Suppressor macrophage treated with lipopolysaccharide for 4 hours (primary cell): ENCODE results near the gene JAZF1.

Source experiments
- DNase-seq: peaks from one replicate; pipeline ENCODE4 v3.0.0-alpha.2; 2020

The JAZF1 gene

GRCh38 chr7:28191184-28191583 lies 10.6 kb upstream of the JAZF1 start:
- no peak for DNase-seq

DNA sequence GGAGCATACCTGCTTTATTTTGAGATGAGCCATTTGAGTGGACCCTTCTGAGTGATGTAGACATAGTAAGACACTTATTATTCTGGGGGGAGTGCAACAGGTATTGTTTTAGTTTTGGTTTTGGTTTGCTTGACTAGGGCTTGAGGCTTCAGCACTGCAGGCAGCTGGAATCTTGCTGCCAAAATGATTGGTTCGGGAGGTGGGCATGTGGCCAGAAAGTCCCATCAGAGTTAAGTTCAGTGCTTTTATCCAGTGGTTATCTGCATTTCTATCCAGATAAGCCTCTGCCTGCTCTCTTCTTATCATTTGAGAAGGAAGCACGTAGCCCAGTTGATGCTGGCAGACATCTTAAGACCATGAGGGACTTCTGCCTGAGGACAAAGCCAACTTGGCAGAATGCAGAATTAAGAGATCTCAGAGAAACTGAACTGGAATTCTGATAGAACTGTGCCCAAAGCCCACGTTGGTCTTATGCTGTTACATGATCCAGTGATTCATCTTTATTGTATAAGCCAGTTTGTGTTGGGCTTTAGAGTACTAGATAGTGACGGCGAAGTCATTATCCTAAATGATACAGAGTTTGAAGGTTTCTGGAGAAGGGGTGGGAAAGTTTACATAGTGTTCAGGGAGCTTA lies 9.6 kb upstream of the JAZF1 start:
- DNase-seq: no peak

DNA sequence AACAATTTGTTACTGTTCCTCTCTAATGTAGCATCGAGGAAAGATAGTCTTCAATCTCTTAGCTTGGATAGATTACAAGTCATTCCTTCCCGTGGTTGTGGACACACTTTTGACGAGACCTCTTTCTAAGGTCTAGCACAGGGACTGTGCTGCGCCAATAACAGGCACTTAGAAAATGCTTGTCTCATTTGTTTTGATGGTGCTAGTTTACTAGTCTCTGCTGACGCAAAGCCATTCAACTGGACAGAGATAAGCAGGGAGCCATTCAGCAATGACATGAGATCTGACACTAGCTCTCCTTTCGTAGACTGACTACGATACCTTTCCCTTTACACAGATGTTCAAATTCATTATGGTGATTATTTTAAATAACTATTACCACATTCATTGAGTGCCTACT lies 6.4 kb upstream of the JAZF1 start:
- no peak for DNase-seq

GRCh38 chr7:28183627-28184026 lies 3.0 kb upstream of the JAZF1 start:
- no peak for DNase-seq

DNA sequence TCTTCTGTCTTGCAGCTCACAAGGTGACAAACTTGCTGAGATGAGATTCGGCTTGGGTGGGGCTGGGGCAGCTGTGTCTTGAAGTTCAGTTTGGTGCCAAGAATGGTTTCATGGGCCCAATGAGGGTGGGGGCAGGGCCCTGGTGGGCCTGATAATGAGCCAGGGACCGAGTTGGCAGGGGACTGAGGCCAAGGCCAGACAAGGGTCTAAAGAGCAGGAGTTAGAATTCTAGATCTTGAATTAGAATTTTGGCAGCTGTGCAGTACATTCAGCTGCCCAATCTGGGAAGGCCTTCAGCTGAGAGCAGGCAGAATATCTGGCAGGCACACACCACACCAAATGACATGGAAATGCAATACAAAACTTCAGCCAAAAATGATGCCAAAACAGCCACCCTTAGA lies 1.5 kb upstream of the JAZF1 start:
- no peak for DNase-seq

- DNase-seq: no peak
Observed at GRCh38 chr7:28181416-28181815, 821 bp upstream of the JAZF1 start.

- no peak for DNase-seq
Observed at GRCh38 chr7:28180031-28180363, 598 bp downstream of the JAZF1 start.

- DNase-seq: peak; percentile 79
Observed at GRCh38 chr7:28179120-28180030, 1.2 kb downstream of the JAZF1 start.

DNA sequence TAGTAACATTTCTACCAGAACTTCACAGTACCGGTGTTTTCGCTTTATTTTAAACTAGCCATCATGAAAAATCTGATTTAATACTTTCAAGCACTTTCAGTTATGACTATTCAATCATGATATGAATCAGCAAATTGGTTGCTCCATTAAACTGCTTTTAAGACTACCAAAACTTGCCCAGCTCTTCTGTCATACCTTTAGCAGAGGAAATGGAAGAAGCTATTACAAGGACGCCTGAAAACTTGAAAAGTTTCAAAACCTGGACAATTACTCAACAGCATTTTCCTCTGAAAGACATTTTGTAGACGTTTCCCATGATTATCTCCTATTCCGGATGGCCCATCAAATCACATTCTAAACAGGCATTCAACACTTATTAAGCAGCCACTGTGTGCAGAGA lies 2.0 kb downstream of the JAZF1 start:
- DNase-seq: peak; percentile 49

- no peak for DNase-seq
Observed at GRCh38 chr7:28177836-28178235, 2.8 kb downstream of the JAZF1 start.

DNA sequence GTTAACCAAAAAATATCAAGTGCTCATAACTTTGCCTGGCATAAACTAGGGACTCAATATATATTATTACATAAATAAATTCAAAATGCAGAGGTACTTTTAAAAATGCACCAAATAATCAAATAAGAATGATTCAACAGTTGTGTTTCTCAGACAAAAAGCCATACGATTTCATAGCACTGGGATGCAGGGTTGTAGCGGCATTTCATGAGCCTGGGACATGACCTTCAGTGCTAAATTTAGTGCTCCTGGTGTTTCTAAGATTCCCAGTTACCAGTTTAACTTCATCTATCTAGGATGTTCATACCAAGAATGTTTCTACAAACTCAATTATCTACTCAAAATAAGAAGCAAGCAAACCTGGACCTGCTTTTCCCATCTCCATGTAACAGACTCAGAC lies 4.0 kb downstream of the JAZF1 start:
- DNase-seq: no peak

DNA sequence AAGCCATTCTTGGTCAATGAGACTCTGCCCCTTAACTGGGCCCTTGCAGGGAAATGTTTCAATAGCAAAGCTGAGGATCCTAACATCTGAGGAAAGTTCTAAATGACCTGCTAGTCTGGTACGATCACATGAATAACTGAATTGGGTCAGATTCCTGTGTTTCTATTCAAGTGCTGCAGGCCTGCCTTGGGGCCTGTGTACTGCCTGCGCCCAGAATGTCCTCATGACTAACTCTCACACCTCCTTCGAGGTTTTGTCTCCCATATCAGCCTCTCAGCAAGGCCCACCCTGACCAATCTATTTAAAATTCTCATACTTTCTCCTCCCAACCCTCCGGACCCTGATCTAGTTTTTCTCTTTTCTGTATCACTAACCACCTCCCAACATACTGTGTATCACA lies 4.4 kb downstream of the JAZF1 start:
- DNase-seq: no peak

DNA sequence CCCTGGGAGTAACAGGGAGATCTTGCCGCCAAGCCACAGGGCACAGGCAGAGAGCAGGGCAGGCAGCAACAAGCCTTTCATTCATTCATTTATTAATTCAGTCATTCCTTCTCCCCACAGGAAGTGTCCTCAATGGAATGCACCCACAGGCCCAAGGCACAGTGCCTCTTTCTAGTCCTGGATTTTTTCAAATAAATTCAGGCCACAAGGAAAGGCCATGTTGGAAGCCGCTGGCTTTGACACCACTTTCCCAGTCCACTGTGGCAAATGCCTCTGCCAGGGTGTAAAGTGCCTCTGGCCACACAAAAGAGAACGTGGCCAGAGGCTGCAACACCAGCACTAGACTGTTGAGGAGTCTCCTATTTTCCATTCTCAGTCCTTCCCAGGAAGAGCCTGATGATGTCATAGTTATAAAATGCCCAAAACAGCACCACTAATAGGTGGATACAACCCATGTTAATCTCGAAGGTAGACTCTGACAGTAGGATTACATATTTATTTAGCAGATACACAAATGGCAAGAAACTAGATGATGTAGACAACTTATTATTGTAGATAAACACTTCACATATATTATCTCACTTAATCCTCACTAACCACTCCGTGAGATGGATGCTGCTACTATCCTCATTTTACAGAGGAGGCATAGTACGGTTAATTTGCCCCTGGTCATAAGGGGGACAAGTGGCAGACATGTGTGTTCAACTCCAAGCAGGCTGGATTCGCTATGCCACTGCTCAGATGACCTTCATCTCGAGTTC lies 5.5 kb downstream of the JAZF1 start:
- no peak for DNase-seq

GRCh38 chr7:28174442-28174841 lies 6.2 kb downstream of the JAZF1 start:
- DNase-seq: no peak

GRCh38 chr7:28173531-28173930 lies 7.1 kb downstream of the JAZF1 start:
- no peak for DNase-seq

- DNase-seq: no peak
Observed at GRCh38 chr7:28172958-28173357, 7.6 kb downstream of the JAZF1 start.

DNA sequence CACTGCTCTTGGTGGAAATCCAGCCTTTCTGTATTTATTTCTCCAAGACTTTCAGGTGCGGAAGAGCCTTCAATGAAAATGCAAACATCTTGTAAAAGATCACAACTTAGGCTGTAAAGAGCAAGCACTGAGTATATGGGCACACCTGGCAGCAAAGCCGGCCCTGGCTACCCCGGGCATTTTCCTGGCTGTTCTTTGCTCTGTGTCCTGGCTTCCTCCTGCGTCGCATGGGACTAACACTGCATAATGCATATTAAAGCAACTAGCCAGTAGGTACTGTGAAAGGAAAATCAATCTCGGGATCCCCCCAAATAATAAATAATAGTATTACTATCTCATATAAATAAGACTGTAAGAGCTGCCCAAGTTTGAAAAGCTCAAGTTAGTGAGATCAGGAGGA lies 9.9 kb downstream of the JAZF1 start:
- DNase-seq: no peak

DNA sequence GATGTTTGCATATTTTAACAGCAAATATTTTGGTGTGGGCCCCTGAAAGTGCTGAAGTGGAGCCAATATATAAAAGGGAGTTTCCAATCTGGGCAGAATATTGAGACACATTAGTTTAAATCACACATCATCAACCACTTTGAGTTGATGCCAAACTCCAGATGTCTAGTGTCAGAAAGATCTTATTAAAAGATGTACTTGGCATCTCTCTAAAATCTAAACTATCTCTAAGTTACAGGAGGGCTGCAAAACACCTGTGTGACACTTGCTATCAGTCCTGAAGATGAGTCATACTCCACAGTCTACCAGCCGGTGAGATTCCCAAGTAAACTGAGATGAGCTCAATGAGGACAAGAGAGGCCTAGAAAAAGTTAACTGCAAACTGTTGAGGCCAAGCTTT lies 11.4 kb downstream of the JAZF1 start:
- no peak for DNase-seq

- DNase-seq: no peak
Observed at GRCh38 chr7:28168393-28169158, 12.0 kb downstream of the JAZF1 start.

- no peak for DNase-seq
Observed at GRCh38 chr7:28166982-28167715, 13.4 kb downstream of the JAZF1 start.

GRCh38 chr7:28165961-28166955 lies 14.3 kb downstream of the JAZF1 start:
- peak; percentile 58 for DNase-seq
